Measurements from ENCODE around the gene MAFG.

Gene MAFG

DNA sequence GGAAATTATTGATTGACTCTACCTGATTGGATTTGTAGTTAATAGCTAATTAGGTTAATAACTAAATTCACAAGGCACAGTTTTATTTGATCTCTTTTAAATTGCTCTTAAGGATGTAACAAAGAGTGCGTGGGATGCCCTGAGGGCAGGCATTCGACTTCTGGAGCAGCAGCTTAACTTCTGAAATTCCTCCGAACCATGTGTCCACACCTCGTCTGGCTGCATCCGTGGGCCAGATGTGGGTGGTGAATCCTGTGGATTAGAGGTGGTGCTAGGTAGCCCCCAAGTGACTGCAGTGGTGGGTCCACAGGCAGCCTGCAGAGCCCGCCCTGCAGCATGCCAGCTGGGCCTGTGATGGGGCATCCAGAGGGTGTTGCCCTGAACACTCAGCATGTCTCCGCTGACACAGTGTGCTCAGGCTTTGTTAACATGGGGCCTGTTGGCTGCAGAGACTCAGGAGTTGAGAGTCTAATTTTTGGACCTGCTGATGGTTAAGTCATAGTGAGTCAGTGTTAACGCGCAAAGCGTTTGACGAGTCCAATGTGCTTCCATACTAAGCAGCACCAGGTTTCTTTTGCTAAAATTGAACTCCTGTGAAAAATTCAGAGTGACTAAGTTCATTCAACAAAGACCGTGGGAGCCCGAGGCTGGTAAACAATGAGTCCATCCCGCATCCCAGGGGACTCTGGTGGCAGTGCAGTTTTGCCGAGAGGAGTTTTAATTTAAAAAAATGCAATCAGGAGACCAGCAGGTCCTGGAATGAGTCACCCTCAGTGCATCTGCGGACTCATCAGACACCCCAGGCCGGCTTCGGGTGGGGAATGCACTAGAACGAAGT lies 29.3 kb downstream of the MAFG start (continued):
- TF ChIP-seq HIC1 (tag by site-specific recombination; IDR thresholded peaks at IDR 0.05) (0 out of 2 replicates have a peak, but pooled peaks have one; percentile 60), OSR2 (tag by site-specific recombination; IDR thresholded peaks at IDR 0.05) (peak; percentile 46), MEIS1 (CRISPR knock-in tag; IDR thresholded peaks at IDR 0.05; ENCODE audit: borderline replicate concordance) (no peak), BCL11A (tag by site-specific recombination; IDR thresholded peaks at IDR 0.05; ENCODE audit: low read depth) (0 out of 2 replicates have a peak, but pooled peaks have one; percentile 34), ZNF629 (tag by site-specific recombination; IDR thresholded peaks at IDR 0.05) (peak; percentile 81)
- TF ChIP-seq, protein P1, sequence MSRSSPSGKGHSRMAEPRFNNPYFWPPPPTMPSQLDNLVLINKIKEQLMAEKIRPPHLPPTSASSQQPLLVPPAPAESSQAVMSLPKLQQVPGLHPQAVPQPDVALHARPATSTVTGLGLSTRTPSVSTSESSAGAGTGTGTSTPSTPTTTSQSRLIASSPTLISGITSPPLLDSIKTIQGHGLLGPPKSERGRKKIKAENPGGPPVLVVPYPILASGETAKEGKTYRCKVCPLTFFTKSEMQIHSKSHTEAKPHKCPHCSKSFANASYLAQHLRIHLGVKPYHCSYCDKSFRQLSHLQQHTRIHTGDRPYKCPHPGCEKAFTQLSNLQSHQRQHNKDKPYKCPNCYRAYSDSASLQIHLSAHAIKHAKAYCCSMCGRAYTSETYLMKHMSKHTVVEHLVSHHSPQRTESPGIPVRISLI (tag by site-specific recombination; IDR thresholded peaks at IDR 0.05), result peak; percentile 80

DNA sequence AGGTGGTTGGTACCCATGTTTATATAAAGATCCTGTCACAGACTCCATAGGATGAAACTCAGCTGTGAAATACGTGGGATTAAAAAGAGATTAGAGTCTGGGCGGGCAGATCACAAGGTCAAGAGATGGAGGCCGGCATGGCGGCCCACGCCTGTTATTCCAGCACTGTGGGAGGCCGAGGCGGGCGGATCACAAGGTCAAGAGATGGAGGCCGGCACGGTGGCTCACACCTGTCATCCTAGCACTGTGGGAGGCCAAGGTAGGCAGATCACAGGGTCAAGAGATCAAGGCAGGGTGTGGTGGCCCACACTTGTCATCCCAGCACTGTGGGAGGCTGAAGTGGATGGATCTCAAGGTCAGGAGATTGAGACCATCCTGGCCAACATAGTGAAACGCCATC lies 32.1 kb downstream of the MAFG start:
- Histone ChIP-seq H3K4me3 (ENCODE audit: low read depth, low read length) (no peak overlapping the region), H3K36me3 (ENCODE audit: control insufficient read depth in 2 of 2, insufficient read depth in 1 of 2, low read length in 2 of 2) (peaks cover 54 to 65% of the 10 kb centered on the region in 2 experiments), H3K27ac (ENCODE audit: extremely low read depth, low read depth, low read length) (no peak overlapping the region), H3K9me3 (ENCODE audit: control insufficient read depth, insufficient read depth, low read depth, low read length) (no peaks in the 10 kb centered on the region), H3K4me1 (ENCODE audit: control insufficient read depth, insufficient read depth, low read length) (0 out of 2 replicates have a peak, but pooled peaks cover 4% of the 10 kb centered on the region)
- ChIA-PET POLR2A (interaction anchor here (1.3 kb wide), 1 partner anchor 18 kb away, joined by 3 read pairs; no protein-coding TSS in a partner anchor), CTCF (interaction anchor here (0.7 kb wide), 1 partner anchor 170 kb away, joined by 3 read pairs; no protein-coding TSS in a partner anchor)
- TF ChIP-seq ZFHX2 (tag by site-specific recombination; conservative IDR thresholded peaks at IDR 0.05) (peak; percentile 87), EGR2 (tag by site-specific recombination; IDR thresholded peaks at IDR 0.05; ENCODE audit: low read depth) (peak; percentile 99), ZXDB (tag by site-specific recombination; IDR thresholded peaks at IDR 0.05) (no peak)

DNA sequence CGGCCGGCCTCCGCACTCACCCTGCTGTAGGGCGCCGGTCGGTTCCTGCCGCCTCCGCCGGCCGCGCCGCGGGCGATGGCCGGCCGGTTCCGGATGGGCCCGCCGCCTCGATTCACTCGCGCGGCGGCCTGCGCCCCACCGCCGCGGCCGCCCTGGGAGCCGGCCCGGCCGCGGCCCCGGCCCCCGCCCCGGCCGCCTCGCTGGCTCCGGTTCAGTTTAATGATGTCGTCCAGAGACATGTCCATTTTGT lies 36.3 kb downstream of the MAFG start:
- CTCF ChIA-PET, result no interaction called here
- Histone ChIP-seq H3K4me3 (ENCODE audit: low read depth, low read length) (peak overlapping the region; percentile 92), H3K9me3 (ENCODE audit: control insufficient read depth, insufficient read depth, low read depth, low read length) (no peaks in the 10 kb centered on the region), H3K4me1 (ENCODE audit: control insufficient read depth, insufficient read depth, low read length) (peaks cover 5% of the 10 kb centered on the region; the same call in 1 of the 2 replicates), H3K27ac (ENCODE audit: extremely low read depth, low read depth, low read length) (peak overlapping the region; percentile 96), H3K36me3 (ENCODE audit: control insufficient read depth in 2 of 2, insufficient read depth in 1 of 2, low read length in 2 of 2) (peaks cover 67 to 69% of the 10 kb centered on the region in 2 experiments)
- POLR2A ChIA-PET, result interaction anchor here (0.6 to 2.2 kb wide), 7 partner anchors 13 to 65 kb away, joined by 3 to 8 read pairs (median 6); partner anchors contain the start of gene MCRIP1
- TF ChIP-seq ZNF239 (tag by site-specific recombination; IDR thresholded peaks at IDR 0.05) (no peak), ZNF37A (tag by site-specific recombination; IDR thresholded peaks at IDR 0.05) (no peak), ZNF660 (tag by site-specific recombination; IDR thresholded peaks at IDR 0.05) (no peak), ZNF585B (tag by site-specific recombination; IDR thresholded peaks at IDR 0.05) (no peak), KLF9 (tag by site-specific recombination; IDR thresholded peaks at IDR 0.05; ENCODE audit: low read depth) (no peak), ZBTB7A (tag by site-specific recombination; IDR thresholded peaks at IDR 0.05; ENCODE audit: low read depth) (no peak), HIC1 (tag by site-specific recombination; IDR thresholded peaks at IDR 0.05) (no peak), PRDM10 (tag by site-specific recombination; IDR thresholded peaks at IDR 0.05) (no peak), KLF8 (tag by site-specific recombination; IDR thresholded peaks at IDR 0.05) (no peak), KLF16 (tag by site-specific recombination; IDR thresholded peaks at IDR 0.05) (no peak), OSR2 (tag by site-specific recombination; IDR thresholded peaks at IDR 0.05) (no peak), ZNF692 (tag by site-specific recombination; IDR thresholded peaks at IDR 0.05) (no peak)
- TF ChIP-seq, protein P2, sequence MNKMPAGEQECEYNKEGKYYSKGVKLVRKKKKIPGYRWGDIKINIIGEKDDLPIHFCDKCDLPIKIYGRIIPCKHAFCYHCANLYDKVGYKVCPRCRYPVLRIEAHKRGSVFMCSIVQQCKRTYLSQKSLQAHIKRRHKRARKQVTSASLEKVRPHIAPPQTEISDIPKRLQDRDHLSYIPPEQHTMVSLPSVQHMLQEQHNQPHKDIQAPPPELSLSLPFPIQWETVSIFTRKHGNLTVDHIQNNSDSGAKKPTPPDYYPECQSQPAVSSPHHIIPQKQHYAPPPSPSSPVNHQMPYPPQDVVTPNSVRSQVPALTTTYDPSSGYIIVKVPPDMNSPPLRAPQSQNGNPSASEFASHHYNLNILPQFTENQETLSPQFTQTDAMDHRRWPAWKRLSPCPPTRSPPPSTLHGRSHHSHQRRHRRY (tag by site-specific recombination; IDR thresholded peaks at IDR 0.05), result no peak
